PFSK-1 (cell line): ENCODE data around the gene MN1.

Experiments
- FOXP2 ChIP-seq: optimal IDR thresholded peaks from 2 replicates; pipeline ENCODE3; 2011; ENCODE audit warnings: borderline replicate concordance, control low read depth, inconsistent platforms; ENCODE audit not compliant: insufficient read depth; ENCODE audit errors: extremely low read length, extremely low read depth
- POLR2AphosphoS5 ChIP-seq: IDR thresholded peaks from 2 replicates; pipeline ENCODE4 v1.6.1; 2012; ENCODE audit warnings: low read depth, mild to moderate bottlenecking, control low read depth, low read length, moderate library complexity
- SIN3A ChIP-seq: IDR thresholded peaks from 2 replicates; pipeline ENCODE4 v1.6.1; 2012; ENCODE audit warnings: mild to moderate bottlenecking, low read length, moderate library complexity, borderline replicate concordance; ENCODE audit not compliant: insufficient read depth
- TAF1 ChIP-seq: IDR thresholded peaks from 2 replicates; pipeline ENCODE4 v1.6.1; 2012; ENCODE audit warnings: low read length, control low read depth, borderline replicate concordance; ENCODE audit not compliant: insufficient read depth
- TF ChIP-seq, protein P1 (sequence below), 2 experiments: IDR thresholded peaks; 2 replicates each; pipeline versions ENCODE4 v1.6.1 to v1.8.0; 2011 to 2012; ENCODE audit warnings: low read depth in 2 of 2, low read length in 2 of 2, control low read depth in 1 of 2, inconsistent platforms in 1 of 2, mild to moderate bottlenecking in 1 of 2, moderate library complexity in 1 of 2; ENCODE audit not compliant: insufficient read depth in 1 of 2

The MN1 gene

DNA sequence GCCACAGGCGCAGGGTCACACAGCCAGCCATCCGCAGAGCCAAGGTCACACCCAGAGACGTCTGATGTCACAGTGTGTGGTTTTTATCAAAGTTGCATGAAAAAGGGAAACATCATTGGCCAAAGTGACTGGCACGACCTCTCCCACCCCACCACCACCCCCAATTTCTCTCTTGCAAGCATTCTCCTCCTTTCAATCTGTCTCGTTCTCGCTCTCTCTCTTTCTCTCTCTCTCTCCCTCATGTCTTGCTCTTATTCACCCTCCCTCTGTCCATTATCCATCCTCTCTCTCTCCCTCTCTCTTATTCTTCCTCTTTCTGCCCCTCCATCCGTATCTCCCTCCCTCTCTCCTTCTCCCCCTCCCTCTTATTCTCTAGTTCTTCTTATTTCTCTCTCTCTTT, 40.6 kb downstream of the MN1 start:
- TF ChIP-seq TAF1 (no peak), SIN3A (no peak)

DNA sequence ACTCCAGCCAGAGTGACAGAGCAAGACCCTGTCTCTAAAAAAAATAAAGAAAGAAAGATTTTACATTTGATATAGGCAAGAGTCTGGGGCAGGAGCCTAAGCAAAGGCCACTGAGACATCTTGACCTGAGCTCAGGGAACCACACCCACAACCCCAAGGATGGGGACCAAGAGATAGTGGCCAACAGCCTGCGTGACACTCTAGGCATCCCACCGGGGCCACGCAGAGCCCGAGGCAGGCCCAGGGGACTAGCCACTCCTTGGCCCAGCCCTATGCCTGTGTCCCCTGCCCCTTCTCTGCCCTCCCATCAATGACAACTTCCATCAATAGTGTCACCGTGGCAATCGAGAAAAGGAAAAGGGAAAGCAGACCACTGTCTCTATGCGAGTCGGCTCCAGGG, 41.1 kb downstream of the MN1 start:
- no peak for TF ChIP-seq SIN3A
- TF ChIP-seq FOXP2, result no peak
- TF ChIP-seq POLR2AphosphoS5, result no peak
- TF ChIP-seq, protein P1, sequence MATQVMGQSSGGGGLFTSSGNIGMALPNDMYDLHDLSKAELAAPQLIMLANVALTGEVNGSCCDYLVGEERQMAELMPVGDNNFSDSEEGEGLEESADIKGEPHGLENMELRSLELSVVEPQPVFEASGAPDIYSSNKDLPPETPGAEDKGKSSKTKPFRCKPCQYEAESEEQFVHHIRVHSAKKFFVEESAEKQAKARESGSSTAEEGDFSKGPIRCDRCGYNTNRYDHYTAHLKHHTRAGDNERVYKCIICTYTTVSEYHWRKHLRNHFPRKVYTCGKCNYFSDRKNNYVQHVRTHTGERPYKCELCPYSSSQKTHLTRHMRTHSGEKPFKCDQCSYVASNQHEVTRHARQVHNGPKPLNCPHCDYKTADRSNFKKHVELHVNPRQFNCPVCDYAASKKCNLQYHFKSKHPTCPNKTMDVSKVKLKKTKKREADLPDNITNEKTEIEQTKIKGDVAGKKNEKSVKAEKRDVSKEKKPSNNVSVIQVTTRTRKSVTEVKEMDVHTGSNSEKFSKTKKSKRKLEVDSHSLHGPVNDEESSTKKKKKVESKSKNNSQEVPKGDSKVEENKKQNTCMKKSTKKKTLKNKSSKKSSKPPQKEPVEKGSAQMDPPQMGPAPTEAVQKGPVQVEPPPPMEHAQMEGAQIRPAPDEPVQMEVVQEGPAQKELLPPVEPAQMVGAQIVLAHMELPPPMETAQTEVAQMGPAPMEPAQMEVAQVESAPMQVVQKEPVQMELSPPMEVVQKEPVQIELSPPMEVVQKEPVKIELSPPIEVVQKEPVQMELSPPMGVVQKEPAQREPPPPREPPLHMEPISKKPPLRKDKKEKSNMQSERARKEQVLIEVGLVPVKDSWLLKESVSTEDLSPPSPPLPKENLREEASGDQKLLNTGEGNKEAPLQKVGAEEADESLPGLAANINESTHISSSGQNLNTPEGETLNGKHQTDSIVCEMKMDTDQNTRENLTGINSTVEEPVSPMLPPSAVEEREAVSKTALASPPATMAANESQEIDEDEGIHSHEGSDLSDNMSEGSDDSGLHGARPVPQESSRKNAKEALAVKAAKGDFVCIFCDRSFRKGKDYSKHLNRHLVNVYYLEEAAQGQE (IDR thresholded peaks at IDR 0.05; ENCODE audit: insufficient read depth in 1 of 2, low read depth in 2 of 2, low read length in 2 of 2), result no peak
- TF ChIP-seq TAF1, result no peak

DNA sequence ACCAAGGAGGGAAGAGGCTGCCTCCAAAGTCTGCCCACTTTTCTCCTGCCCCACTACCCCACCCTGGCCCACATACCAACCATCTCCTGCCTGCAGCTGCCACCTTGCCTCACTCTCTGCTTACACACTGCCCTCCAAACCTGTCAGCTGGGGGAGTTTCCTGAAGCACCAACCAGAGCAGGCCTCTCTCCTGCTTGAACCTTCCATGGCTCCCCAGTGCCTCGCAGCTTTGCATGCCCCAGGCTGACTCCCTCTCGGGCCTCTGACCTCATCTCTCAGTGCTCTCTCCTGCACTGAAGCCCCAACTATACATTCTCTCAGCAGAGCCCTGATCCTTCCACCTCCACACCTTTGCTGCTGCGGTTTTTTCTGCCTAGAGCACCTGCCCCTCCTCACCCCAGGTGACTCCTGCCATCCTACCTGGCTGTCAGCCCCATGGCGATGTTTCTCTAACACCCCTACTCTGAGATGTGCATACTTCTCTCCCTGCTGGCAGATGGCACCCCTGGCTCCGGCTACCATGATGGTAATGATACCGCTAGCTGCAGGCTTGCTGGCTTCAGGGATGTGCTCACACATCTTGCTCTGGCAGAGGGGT, 43.5 kb downstream of the MN1 start:
- TF ChIP-seq POLR2AphosphoS5 (no peak), SIN3A (no peak), FOXP2 (no peak), TAF1 (no peak)
- TF ChIP-seq, protein P1 (IDR thresholded peaks at IDR 0.05; ENCODE audit: insufficient read depth in 1 of 2, low read depth in 2 of 2, low read length in 2 of 2), result no peak

DNA sequence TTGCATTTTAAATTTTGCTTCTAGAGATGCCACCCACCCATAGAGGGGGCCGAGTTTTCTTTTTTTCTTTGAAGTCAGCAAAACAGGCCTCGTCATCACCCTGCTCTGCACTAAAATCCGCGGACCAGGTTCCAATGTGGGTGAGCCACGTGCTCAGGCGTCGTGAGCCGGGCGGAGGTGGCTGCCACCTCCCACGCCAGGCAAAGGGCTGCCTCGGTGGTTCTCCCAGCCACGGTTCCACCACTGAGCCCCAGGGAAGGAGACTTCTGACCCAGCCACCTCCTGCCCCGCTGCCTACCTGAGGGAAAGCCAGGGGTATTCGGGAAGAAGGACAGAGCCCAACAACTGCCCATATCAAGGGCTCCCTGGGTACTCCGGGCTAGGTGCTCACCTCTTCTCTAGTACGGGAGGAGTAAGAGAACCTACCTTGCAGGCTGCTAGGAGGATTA, 45.3 kb downstream of the MN1 start:
- no peak for TF ChIP-seq POLR2AphosphoS5
- no peak for TF ChIP-seq SIN3A
- no peak for TF ChIP-seq FOXP2
- TF ChIP-seq TAF1, result no peak
- TF ChIP-seq, protein P1 (IDR thresholded peaks at IDR 0.05; ENCODE audit: insufficient read depth in 1 of 2, low read depth in 2 of 2, low read length in 2 of 2), result no peak

DNA sequence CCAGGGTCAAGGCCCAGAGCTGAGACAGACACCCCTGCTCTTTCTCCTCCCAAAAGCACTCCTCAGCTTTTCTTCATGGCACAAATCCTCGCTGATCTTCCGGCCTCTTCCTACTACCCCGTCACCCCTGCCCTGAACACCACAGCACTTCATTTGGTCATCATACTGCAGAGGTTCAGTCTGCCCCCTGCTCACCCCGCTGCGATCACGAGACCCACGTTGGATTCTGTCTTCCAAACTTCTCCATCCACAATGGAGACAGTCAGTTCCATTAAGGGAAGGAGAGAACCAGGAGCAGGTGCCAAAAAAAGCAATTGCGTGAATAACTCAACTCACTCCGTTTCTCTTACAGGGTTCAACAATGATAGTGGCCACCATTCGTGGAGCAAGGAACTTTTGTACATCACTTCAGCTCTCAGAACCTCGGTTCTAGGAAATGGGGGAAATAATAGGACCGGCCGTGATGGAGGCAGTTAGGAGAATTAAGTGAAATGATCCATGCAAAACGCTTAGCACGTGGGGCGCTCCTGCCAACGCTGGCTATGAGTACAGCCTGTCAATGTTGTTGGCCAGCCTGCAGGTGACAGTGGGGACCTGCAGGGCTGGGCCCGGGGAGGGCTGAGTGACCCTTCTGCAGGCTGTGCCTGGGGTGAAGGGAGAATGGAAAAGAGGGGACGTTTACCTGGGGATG, 45.9 kb downstream of the MN1 start:
- TF ChIP-seq FOXP2, result no peak

DNA sequence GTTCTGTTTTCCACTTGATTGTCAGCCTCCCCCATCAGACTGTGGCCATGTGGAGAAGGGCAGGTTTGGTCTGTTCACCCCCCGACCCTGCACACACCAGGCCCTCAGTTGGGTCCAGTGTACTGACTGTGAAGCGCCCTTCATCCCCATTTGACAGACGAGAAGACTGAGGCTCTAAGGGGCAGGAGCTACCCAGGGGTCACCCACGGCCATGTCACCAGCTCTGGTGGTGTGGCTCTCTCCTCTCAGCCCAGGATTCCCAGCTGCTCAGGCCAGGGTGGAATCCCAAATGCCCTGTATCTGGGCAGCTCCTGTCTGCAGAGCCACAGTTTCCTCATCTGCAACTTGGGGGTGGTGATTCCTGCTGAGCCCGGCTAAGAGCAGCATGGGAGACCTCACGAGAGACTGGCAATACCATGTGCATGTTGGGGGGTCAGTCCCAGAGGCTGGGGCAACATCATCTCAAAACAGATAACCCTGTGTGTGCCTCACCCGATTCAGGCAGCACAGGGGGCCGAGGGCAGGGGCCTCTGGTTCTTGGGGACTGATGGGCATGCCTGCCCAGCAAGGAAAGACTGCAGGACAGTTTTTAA, 46.6 kb downstream of the MN1 start:
- TF ChIP-seq TAF1, result no peak
- TF ChIP-seq SIN3A, result no peak
- TF ChIP-seq POLR2AphosphoS5, result no peak
- TF ChIP-seq, protein P1 (IDR thresholded peaks at IDR 0.05; ENCODE audit: insufficient read depth in 1 of 2, low read depth in 2 of 2, low read length in 2 of 2), result no peak
- no peak for TF ChIP-seq FOXP2
